NCI-H526 treated with DMSO at 0.1 percent for 48 hours (cell line): ENCODE data around the gene DHX15.
A peak's percentile ranks its signal among the peaks of the same experiment; 100 is the strongest.
"Not testable (repeated sequence)": the region's sequence is repeated elsewhere in the genome, so short reads cannot be mapped to it uniquely, and the experiment has no call there.

Experiments
- DNase-seq: peaks from one replicate; lab custom pipeline; 2025; lab: John Stamatoyannopoulos, UW

The DHX15 gene

GRCh38 chr4:24544208-24544988, 40.0 kb downstream of the DHX15 start:
- DNase-seq: no peak

- no peak for DNase-seq
Measured at GRCh38 chr4:24537025-24537424, 47.3 kb downstream of the DHX15 start.

GRCh38 chr4:24535399-24535798, 49.0 kb downstream of the DHX15 start:
- no peak for DNase-seq

GRCh38 chr4:24533364-24533763, 51.0 kb downstream of the DHX15 start:
- no peak for DNase-seq

GRCh38 chr4:24529555-24529954, 54.8 kb downstream of the DHX15 start:
- DNase-seq: no peak

GRCh38 chr4:24527371-24527770, 57.0 kb downstream of the DHX15 start:
- DNase-seq: no peak

- no peak for DNase-seq
Measured at GRCh38 chr4:24521544-24521943, 62.8 kb downstream of the DHX15 start.

- no peak for DNase-seq
Measured at GRCh38 chr4:24519649-24520048, 64.7 kb downstream of the DHX15 start.

- DNase-seq: no peak
Measured at GRCh38 chr4:24517676-24518075, 66.7 kb downstream of the DHX15 start.

GRCh38 chr4:24516926-24517325, 67.4 kb downstream of the DHX15 start:
- no peak for DNase-seq

- DNase-seq: no peak
Measured at GRCh38 chr4:24515698-24516097, 68.7 kb downstream of the DHX15 start.

GRCh38 chr4:24514808-24515207, 69.5 kb downstream of the DHX15 start:
- DNase-seq: no peak

- no peak for DNase-seq
Measured at GRCh38 chr4:24513718-24514117, 70.6 kb downstream of the DHX15 start.

- no peak for DNase-seq
Measured at GRCh38 chr4:24511371-24512063, 72.8 kb downstream of the DHX15 start.

- DNase-seq: no peak
Measured at GRCh38 chr4:24510091-24510490, 74.3 kb downstream of the DHX15 start.

- no peak for DNase-seq
Measured at GRCh38 chr4:24508541-24508940, 75.8 kb downstream of the DHX15 start.

GRCh38 chr4:24507439-24507838, 76.9 kb downstream of the DHX15 start:
- no peak for DNase-seq

GRCh38 chr4:24503090-24503489, 81.3 kb downstream of the DHX15 start:
- DNase-seq: not testable (repeated sequence)

- no peak for DNase-seq
Measured at GRCh38 chr4:24497221-24497620, 87.1 kb downstream of the DHX15 start.

GRCh38 chr4:24496597-24496996, 87.8 kb downstream of the DHX15 start:
- DNase-seq: no peak

GRCh38 chr4:24495388-24495787, 89.0 kb downstream of the DHX15 start:
- no peak for DNase-seq

- no peak for DNase-seq
Measured at GRCh38 chr4:24489870-24490269, 94.5 kb downstream of the DHX15 start.

GRCh38 chr4:24488399-24489164, 95.8 kb downstream of the DHX15 start:
- peak; percentile 18 for DNase-seq
